Type B pancreatic cell (in vitro differentiated cells): Measurements from ENCODE around the gene BEGAIN. TPM values are rescaled to one million over a fixed set of nuclear protein-coding genes. Genes with fewer than 3 reads are reported as not detected.

Experiments used
- DNase-seq: peaks from one replicate; pipeline ENCODE4 v3.0.0; 2021; ENCODE audit warnings: mixed read lengths; ENCODE audit not compliant: unreplicated experiment; ENCODE audit errors: extremely low spot score
- H3K27ac Mint-ChIP-seq: 2 replicates; pipeline ENCODE4 v1.8.0; 2021; ENCODE audit warnings: mild to moderate bottlenecking, mixed read lengths
- H3K27me3 Mint-ChIP-seq: 2 replicates; pipeline ENCODE4 v1.8.0; 2021; ENCODE audit warnings: mixed read lengths
- H3K36me3 Mint-ChIP-seq: 2 replicates; pipeline ENCODE4 v1.8.0; 2021; ENCODE audit warnings: mixed read lengths
- H3K4me1 Mint-ChIP-seq: one replicate; pipeline ENCODE4 v1.8.0; 2021; ENCODE audit warnings: mixed read lengths; ENCODE audit not compliant: unreplicated experiment
- H3K4me3 Mint-ChIP-seq: 2 replicates; pipeline ENCODE4 v1.8.0; 2021; ENCODE audit warnings: mild to moderate bottlenecking, mixed read lengths
- H3K9me3 Mint-ChIP-seq: 2 replicates; pipeline ENCODE4 v1.8.0; 2021; ENCODE audit warnings: mixed read lengths
- total RNA-seq: library from RNA; stranded (reverse); gene quantifications from 2 replicates; pipeline ENCODE4 v1.2.1, GENCODE V29; 2021; ENCODE audit warnings: low replicate concordance
- TF ChIP-seq, protein P1 (sequence below): fragments of 200-600 bp; sonication (generic); conservative IDR thresholded peaks from 2 replicates; pipeline ENCODE4 v1.5.0; 2021; ENCODE audit warnings: antibody characterized with exemption, mild to moderate bottlenecking

BEGAIN gene
- total RNA-seq, 1 donor from 2014 or later, result 1.9 TPM

DNA sequence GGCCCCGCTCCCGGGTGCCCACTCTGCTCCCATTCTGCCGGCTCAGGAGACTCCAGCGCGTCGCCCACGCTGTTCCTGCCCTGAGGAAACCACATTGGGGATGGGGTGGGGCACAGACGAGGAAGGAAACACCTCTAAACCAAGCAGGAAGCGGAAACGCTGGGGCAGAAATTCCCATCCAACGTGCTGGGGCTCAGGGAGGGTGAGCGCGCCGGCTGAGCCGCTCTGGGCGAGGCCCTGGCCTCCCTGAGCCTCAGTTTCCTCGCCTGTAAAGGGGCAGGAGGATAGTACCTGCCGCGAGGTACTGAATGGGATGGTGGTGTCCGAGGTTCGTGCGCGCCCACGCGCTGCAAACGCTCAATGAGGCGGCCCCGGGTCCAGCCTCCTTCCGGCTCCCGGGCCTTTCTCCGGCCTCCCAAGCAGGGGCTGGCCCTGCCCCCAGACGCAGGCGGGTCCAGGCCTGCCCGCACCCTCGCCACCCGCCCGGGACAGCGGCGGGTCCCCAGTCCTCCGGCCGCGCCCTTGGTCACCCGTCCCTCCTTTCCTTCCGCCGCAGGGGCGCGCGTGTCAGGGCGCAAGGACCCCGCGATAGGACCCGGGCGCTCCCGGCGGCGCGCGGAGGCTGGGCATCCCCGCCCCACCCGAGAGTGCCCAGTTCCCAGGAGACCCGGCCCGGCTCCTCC, 673 bp downstream of the BEGAIN start:
- H3K27me3 Mint-ChIP-seq, result peaks cover 61% of the 10 kb centered on the region
- no peak overlapping the region for H3K27ac Mint-ChIP-seq
- H3K9me3 Mint-ChIP-seq, result no peaks in the 10 kb centered on the region
- H3K4me1 Mint-ChIP-seq, result no peaks in the 10 kb centered on the region
- DNase-seq, result no peak
- H3K4me3 Mint-ChIP-seq, result peak overlapping the region; percentile 73
- no peaks in the 10 kb centered on the region for H3K36me3 Mint-ChIP-seq
- TF ChIP-seq, protein P1, sequence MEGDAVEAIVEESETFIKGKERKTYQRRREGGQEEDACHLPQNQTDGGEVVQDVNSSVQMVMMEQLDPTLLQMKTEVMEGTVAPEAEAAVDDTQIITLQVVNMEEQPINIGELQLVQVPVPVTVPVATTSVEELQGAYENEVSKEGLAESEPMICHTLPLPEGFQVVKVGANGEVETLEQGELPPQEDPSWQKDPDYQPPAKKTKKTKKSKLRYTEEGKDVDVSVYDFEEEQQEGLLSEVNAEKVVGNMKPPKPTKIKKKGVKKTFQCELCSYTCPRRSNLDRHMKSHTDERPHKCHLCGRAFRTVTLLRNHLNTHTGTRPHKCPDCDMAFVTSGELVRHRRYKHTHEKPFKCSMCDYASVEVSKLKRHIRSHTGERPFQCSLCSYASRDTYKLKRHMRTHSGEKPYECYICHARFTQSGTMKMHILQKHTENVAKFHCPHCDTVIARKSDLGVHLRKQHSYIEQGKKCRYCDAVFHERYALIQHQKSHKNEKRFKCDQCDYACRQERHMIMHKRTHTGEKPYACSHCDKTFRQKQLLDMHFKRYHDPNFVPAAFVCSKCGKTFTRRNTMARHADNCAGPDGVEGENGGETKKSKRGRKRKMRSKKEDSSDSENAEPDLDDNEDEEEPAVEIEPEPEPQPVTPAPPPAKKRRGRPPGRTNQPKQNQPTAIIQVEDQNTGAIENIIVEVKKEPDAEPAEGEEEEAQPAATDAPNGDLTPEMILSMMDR, result no peak

DNA sequence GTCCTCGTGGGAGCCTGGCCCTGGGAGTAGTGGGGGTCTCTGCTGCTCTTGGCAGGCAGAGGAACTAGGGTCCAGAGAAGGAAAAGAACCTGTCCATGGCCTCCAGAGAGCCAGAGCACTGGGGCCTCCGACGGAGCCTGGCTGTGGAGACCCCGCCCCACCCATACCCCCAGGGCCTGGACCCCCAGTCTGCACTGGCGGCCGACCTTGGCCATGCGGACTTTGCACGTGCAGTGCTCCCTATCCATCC, 1.1 kb downstream of the BEGAIN start:
- no peak for DNase-seq
- Mint-ChIP-seq H3K27ac (no peak overlapping the region), H3K36me3 (no peaks in the 10 kb centered on the region), H3K4me1 (no peaks in the 10 kb centered on the region), H3K9me3 (no peaks in the 10 kb centered on the region), H3K4me3 (peak overlapping the region; percentile 73), H3K27me3 (peaks cover 58% of the 10 kb centered on the region)
- TF ChIP-seq, protein P1, result no peak

DNA sequence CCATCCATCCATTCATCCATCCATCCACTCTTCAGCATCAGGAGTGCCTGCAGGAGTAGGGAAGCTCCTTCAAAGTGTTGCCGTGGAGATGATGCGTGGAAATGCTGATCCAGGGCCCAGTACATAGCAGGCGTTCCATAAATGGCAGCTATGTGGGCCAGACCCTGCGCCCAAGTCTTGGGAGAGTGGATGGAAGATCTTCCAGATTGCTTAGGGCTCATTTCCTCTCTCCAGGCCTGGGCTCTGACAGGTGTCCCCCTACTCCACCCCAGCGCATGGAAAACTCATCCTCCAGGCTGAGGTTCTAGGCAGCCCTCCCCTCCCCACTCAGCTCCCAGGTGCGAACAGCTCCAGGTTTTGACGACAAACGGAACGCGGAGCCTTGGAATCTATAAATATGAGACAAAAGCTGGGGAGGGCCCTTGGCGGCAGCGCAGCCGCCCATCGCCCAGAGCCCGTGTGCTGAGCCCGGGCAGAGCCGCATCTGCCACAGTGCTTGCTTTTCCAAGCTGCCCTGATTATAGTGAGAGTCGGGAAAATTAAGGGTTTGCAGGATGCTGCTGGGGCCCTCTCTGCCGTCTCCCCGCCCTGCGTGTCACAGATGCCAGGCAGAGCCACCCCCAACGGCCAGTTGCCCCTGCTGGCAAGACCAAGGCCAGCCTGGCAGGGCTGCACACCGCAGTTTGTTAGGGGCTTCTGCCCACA, 1.6 kb downstream of the BEGAIN start:
- peaks cover 57% of the 10 kb centered on the region for H3K27me3 Mint-ChIP-seq
- H3K4me3 Mint-ChIP-seq, result peak overlapping the region; percentile 69
- H3K9me3 Mint-ChIP-seq, result no peaks in the 10 kb centered on the region
- DNase-seq, result no peak
- TF ChIP-seq, protein P1, result no peak
- no peaks in the 10 kb centered on the region for H3K4me1 Mint-ChIP-seq
- H3K36me3 Mint-ChIP-seq, result no peaks in the 10 kb centered on the region
- no peak overlapping the region for H3K27ac Mint-ChIP-seq

- Mint-ChIP-seq H3K4me3 (no peak overlapping the region), H3K4me1 (no peaks in the 10 kb centered on the region), H3K27ac (no peak overlapping the region), H3K9me3 (no peaks in the 10 kb centered on the region), H3K36me3 (no peaks in the 10 kb centered on the region), H3K27me3 (peaks cover 45% of the 10 kb centered on the region)
- TF ChIP-seq, protein P1, result no peak
- DNase-seq, result no peak
Measured at GRCh38 chr14:100584056-100585031, 2.9 kb downstream of the BEGAIN start.

- Mint-ChIP-seq H3K27ac (no peak overlapping the region), H3K36me3 (no peaks in the 10 kb centered on the region), H3K27me3 (peaks cover 41% of the 10 kb centered on the region), H3K4me1 (no peaks in the 10 kb centered on the region), H3K9me3 (no peaks in the 10 kb centered on the region), H3K4me3 (no peak overlapping the region)
- TF ChIP-seq, protein P1, result no peak
- DNase-seq, result no peak
Measured at GRCh38 chr14:100583245-100583644, 4.0 kb downstream of the BEGAIN start.
